Common myeloid progenitor, CD34-positive (primary cell): ENCODE data around the gene GSDME.

Experiments used
- CTCF ChIA-PET: fragments of 350-600 bp; sonication (Branson Sonifier 250); formaldehyde crosslinking; loops from one replicate; lab custom pipeline; 2021; ENCODE audit warnings: antibody characterized with exemption; lab: Charles Lee
- POLR2A ChIA-PET: fragments of 350-600 bp; sonication (Branson Sonifier 250); formaldehyde crosslinking; loops from one replicate; lab custom pipeline; 2021; ENCODE audit warnings: antibody characterized with exemption; lab: Charles Lee
- DNase-seq, 3 donors: peaks; one replicate each; pipeline versions ENCODE4 v3.0.0 to v3.0.0-alpha.2; 2013
- H3K27ac ChIP-seq, 2 experiments: 1 replicate in 1 of 2; 2 replicates in 1 of 2; pipeline ENCODE4 v1.7.0; 2013; ENCODE audit warnings: inconsistent platforms in 2 of 2, low read length in 2 of 2, mild to moderate bottlenecking in 2 of 2, low read depth in 1 of 2, moderate library complexity in 1 of 2; ENCODE audit not compliant: severe bottlenecking in 2 of 2, insufficient read depth in 1 of 2, poor library complexity in 1 of 2
- H3K27me3 ChIP-seq, 5 experiments: replicated peaks in 2 of 5; 1 replicate in 3 of 5; 2 replicates in 2 of 5; pipeline versions ENCODE4 v1.6.1 to v1.7.0; 2013; ENCODE audit warnings: low read length in 4 of 5, mild to moderate bottlenecking in 2 of 5, moderate library complexity in 2 of 5, inconsistent platforms in 1 of 5; ENCODE audit not compliant: insufficient read depth in 5 of 5, control insufficient read depth in 4 of 5
- H3K36me3 ChIP-seq, 4 experiments: 1 replicate in 2 of 4; 2 replicates in 2 of 4; pipeline versions ENCODE4 v1.6.1 to v1.7.0; 2013; ENCODE audit warnings: low read length in 3 of 4, control low read depth in 1 of 4, mild to moderate bottlenecking in 1 of 4; ENCODE audit not compliant: control insufficient read depth in 4 of 4, insufficient read depth in 4 of 4
- H3K4me1 ChIP-seq, 4 experiments: 1 replicate in 3 of 4; 2 replicates in 1 of 4; pipeline versions ENCODE4 v1.6.1 to v1.7.1; 2013; ENCODE audit warnings: low read length in 3 of 4, mild to moderate bottlenecking in 3 of 4, control low read depth in 1 of 4, inconsistent platforms in 1 of 4, moderate library complexity in 1 of 4; ENCODE audit not compliant: control insufficient read depth in 4 of 4, insufficient read depth in 4 of 4; ENCODE audit errors: control extremely low read depth in 1 of 4
- H3K4me3 ChIP-seq, 7 experiments: 1 replicate in 4 of 7; 2 replicates in 3 of 7; pipeline versions ENCODE4 v1.5.1 to v1.7.0; 2013; ENCODE audit warnings: mild to moderate bottlenecking in 7 of 7, low read length in 6 of 7, moderate library complexity in 6 of 7, inconsistent platforms in 2 of 7, low read depth in 2 of 7, control low read depth in 1 of 7; ENCODE audit not compliant: insufficient read depth in 4 of 7, control insufficient read depth in 1 of 7; ENCODE audit errors: extremely low read depth in 1 of 7
- H3K9me3 ChIP-seq, 5 experiments: 1 replicate in 4 of 5; 2 replicates in 1 of 5; pipeline versions ENCODE4 v1.6.1 to v1.7.1; 2013; ENCODE audit warnings: low read length in 4 of 5, mild to moderate bottlenecking in 2 of 5, inconsistent platforms in 1 of 5, low read depth in 1 of 5, moderate library complexity in 1 of 5; ENCODE audit not compliant: control insufficient read depth in 4 of 5, insufficient read depth in 2 of 5; ENCODE audit errors: control extremely low read depth in 1 of 5
- WGBS: methylation state at CpG from one replicate; pipeline ENCODE4 v1.1.5; 2013; ENCODE audit not compliant: insufficient coverage; 5-methylcytosine and 5-hydroxymethylcytosine counted together

The GSDME gene

GRCh38 chr7:24715171-24715570 lies 42.1 kb downstream of the GSDME start:
- Histone ChIP-seq H3K4me3 (no peak overlapping the region), H3K27me3 (peaks cover 0 to 46% (median 11%) of the 10 kb centered on the region in 5 experiments), H3K27ac (no peak overlapping the region), H3K4me1 (peaks cover 0 to 6% (median 3%) of the 10 kb centered on the region in 4 experiments), H3K36me3 (no peaks in the 10 kb centered on the region), H3K9me3 (no peaks in the 10 kb centered on the region)
- POLR2A ChIA-PET: no interaction called here
- WGBS: 80% methylated on average over 1 of the region's 2 CpGs
- no peak for DNase-seq
- CTCF ChIA-PET: interaction anchor here (0.7 to 1.6 kb wide), 6 partner anchors 13 to 356 kb away, joined by 3 to 4 read pairs (median 3); no protein-coding TSS in a partner anchor

DNA sequence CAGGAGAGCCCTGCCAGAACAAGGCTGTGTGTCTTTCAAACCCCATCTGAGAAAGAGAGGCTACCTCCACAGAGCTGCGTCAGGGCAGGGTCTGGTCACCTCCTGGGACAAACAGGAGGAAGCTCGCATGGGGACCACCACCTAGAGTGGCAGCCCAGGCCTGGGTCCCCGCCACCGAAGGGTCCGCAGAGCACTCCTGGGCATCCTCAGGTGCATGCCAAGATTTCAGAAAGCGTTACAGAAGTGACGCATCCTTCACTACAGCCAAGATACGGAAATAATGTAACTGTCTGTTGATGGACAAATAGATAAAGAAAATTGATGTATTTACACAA lies 42.6 kb downstream of the GSDME start:
- Histone ChIP-seq H3K4me1 (peaks cover 0 to 6% (median 3%) of the 10 kb centered on the region in 4 experiments), H3K36me3 (no peaks in the 10 kb centered on the region), H3K4me3 (no peak overlapping the region), H3K9me3 (no peaks in the 10 kb centered on the region), H3K27me3 (peaks cover 0 to 51% (median 14%) of the 10 kb centered on the region in 5 experiments), H3K27ac (no peak overlapping the region)
- ChIA-PET POLR2A (no interaction called here), CTCF (interaction anchor here (0.8 to 1.6 kb wide), 5 partner anchors 8 to 106 kb away, joined by 3 read pairs; no protein-coding TSS in a partner anchor)
- no peak for DNase-seq
- 98% methylated on average over 5 of the region's 8 CpGs for WGBS

- no peaks in the 10 kb centered on the region for H3K36me3 ChIP-seq
- POLR2A ChIA-PET: no interaction called here
- H3K27me3 ChIP-seq: peaks cover 0 to 57% (median 14%) of the 10 kb centered on the region in 5 experiments
- no peak for DNase-seq
- H3K9me3 ChIP-seq: no peaks in the 10 kb centered on the region
- CTCF ChIA-PET: interaction anchor here (0.5 to 1.6 kb wide), 5 partner anchors 8 to 457 kb away, joined by 3 read pairs; no protein-coding TSS in a partner anchor
- 95% methylated on average over 13 of the region's 14 CpGs for WGBS
- H3K4me3 ChIP-seq: no peak overlapping the region
- no peak overlapping the region for H3K27ac ChIP-seq
- peaks cover 0 to 6% (median 3%) of the 10 kb centered on the region in 4 experiments for H3K4me1 ChIP-seq
These were observed 43.2 kb downstream of the GSDME start for GRCh38 chr7:24713850-24714675.

DNA sequence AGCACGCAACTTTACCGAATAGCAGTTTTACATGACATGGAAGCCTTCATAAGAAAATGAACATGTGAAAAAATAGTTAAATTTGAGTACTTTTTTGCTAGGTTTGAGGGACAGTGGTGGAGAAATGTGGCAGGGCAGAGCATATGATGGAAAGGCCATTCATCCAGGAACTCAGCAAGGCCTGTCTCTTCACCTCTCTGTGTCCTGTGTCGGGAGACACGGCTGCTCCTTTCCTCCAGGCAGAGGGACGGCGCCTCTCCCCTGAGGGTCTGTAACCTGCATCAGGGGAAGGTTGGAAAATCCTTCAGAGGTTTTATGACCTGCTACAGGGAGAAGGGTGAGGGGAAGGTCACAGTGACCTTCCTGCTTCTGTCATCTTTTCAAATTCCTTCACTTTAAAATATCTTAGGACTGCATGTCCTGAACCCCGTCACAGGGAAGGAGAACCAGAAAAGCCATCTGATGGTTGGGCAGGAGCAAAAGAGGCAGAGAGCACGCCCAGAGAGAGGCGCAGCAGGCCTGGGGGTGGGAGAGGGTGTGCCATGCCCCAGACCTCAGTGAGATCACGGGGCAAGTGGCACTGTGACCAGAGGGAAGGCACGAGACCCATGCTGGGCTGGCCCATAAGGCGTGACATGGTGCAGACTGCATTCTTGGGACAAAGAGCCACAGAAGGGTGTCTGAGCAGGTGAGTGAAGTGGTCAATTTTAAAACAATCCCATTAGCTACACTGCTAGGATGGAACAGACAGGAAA lies 44.0 kb downstream of the GSDME start:
- H3K4me3 ChIP-seq: no peak overlapping the region
- WGBS: 93% methylated on average over 9 of the region's 12 CpGs
- peaks cover 0 to 64% (median 12%) of the 10 kb centered on the region in 5 experiments for H3K27me3 ChIP-seq
- H3K4me1 ChIP-seq: peaks cover 0 to 4% (median under 1%) of the 10 kb centered on the region in 4 experiments
- no peak overlapping the region for H3K27ac ChIP-seq
- DNase-seq: no peak
- no peaks in the 10 kb centered on the region for H3K36me3 ChIP-seq
- H3K9me3 ChIP-seq: no peaks in the 10 kb centered on the region
- POLR2A ChIA-PET: no interaction called here
- CTCF ChIA-PET: interaction anchor here (1.0 to 1.6 kb wide), 3 partner anchors 8 to 11 kb away, joined by 3 read pairs; no protein-coding TSS in a partner anchor

DNA sequence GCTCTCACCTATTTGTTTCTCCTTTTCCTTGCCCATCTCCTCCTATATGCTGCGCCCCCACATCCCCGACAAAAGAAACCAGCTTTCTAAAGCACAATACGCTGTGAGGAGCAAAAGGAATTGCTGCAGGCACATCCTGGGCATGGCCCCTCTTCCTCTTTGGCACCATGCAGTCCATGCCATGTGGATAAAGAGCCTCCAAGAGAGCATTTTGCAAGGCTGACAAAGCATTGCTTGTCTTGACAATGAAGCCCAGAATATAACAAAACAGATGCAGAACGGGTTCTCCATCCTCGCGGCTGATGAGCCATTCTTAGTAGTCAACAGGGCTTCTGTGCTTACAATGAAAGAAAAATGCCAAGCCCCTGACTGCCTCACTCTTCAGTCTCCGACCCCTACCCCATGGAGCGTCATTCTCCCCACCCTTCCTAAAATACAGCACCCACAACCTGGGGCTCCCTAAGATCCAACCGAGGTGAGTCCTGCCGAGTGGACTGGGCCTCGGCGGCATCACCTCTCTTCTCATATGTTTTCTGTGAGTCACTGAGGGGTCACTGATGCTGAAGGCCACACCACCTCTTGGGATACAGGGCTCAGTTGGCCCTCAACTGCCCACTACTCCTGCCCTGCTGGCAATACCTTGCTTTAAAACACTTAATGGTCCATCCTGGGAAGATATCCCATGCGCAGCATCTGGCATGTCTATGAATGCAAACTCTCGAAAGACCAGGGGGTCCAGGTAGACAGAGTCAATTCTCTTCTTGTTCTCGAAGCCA lies 47.5 kb downstream of the GSDME start:
- no peak for DNase-seq
- Histone ChIP-seq H3K27me3 (peaks cover 0 to 76% (median 7%) of the 10 kb centered on the region in 5 experiments), H3K9me3 (no peaks in the 10 kb centered on the region), H3K4me1 (peaks cover 6 to 12% (median 8%) of the 10 kb centered on the region in 4 experiments), H3K27ac (no peak overlapping the region), H3K4me3 (no peak overlapping the region), H3K36me3 (no peaks in the 10 kb centered on the region)
- ChIA-PET POLR2A (no interaction called here), CTCF (no interaction called here)
- 98% methylated on average over 12 of the region's 15 CpGs for WGBS

DNA sequence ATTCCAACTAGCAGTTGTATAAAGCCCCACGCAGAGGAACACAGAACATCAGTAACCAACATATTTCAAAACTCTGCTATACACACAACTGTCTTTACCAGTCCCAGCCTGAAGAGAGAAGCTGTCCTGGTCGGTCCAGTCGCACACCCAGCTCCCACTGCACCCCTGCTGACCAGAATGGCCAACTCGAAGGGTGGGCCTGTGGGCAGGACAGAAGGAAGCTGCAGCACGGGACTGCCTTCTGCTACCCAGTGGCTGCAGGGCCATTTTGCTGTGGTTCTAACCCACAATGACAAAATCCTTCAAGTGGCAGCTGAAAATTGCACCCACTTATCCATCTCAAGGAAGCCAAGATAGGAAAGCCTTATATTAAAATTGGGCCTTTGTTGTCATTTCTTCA lies 48.2 kb downstream of the GSDME start:
- Histone ChIP-seq H3K9me3 (no peaks in the 10 kb centered on the region), H3K27ac (no peak overlapping the region), H3K4me1 (peaks cover 6 to 15% (median 11%) of the 10 kb centered on the region in 4 experiments), H3K36me3 (no peaks in the 10 kb centered on the region), H3K4me3 (no peak overlapping the region), H3K27me3 (peaks cover 0 to 71% (median 7%) of the 10 kb centered on the region in 5 experiments)
- ChIA-PET POLR2A (no interaction called here), CTCF (no interaction called here)
- DNase-seq: no peak
- 92% methylated on average over 4 of the region's 5 CpGs for WGBS
